GM21423 (cell line): Measurements from ENCODE around the gene NOVA2.

ENCODE experiments used
- ATAC-seq: cut with Tn5 transposase; IDR thresholded peaks from one replicate; pipeline ENCODE4 v1.9.1; 2021; ENCODE audit warnings: mild to moderate bottlenecking, moderate library complexity; ENCODE audit not compliant: unreplicated experiment

The NOVA2 gene

DNA sequence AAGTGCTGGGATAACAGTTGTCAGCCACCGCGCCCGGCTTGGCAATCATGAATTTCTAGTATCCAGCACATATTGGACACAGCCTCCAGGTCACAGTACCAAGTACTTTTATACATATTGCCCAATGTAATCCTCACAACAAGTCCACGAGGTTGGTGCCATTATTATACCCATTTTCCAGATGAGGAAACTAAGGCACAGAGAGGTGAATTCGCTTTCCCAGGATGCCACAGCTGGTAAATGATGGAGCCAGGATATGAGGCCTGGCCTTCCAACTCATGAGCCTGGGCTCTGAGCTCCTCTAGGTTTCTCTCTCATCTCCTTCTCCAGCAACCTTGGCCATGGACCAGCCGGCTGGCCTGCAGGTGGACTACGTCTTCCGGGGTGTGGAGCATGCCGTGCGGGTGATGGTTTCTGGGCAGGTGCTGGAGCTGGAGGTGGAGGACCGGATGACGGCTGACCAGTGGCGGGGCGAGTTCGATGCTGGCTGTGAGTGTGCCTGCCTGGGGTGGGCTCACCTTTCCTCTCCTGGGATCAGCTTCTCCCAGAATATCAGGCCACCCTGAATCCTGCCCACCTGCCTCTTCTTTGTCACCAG is 29.1 kb upstream of the NOVA2 start:
- no peak for ATAC-seq

DNA sequence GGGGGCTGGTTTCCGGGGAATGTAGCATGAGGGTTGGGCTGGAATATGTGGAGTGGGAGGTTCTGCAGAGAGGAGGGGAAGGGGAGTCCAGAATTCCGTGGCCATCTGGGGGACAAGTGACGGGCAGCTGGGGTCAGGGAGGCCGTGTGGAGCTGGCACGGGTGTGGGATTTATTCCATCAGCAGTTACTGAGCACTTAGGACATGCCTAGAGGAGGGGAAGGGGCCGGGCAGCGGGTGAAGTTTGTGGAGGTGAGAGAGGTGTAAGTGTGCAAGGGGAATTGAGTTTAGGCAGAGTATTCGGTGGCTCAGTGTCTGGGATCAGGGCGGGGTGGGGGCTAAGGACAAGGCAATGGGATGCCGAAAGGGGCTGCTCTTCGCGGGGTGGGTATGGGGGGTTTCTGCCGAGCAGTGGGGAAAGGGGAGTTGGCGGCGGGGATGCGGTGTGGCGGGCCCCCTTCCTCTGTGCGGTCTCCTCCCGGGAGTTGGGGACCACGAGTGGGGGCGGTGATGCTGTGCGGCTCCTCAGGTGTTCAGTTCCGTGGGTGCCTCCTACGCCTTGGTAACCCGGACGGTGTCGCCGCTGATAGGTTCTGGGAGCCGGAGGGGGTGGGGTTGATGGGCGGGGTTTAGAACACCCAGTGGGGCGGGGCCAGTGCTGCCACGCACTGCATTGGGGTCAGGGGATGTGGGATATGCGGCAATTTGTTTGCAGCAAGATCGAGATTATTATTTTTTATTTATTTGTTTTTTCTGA is 27.0 kb upstream of the NOVA2 start:
- ATAC-seq = no peak

DNA sequence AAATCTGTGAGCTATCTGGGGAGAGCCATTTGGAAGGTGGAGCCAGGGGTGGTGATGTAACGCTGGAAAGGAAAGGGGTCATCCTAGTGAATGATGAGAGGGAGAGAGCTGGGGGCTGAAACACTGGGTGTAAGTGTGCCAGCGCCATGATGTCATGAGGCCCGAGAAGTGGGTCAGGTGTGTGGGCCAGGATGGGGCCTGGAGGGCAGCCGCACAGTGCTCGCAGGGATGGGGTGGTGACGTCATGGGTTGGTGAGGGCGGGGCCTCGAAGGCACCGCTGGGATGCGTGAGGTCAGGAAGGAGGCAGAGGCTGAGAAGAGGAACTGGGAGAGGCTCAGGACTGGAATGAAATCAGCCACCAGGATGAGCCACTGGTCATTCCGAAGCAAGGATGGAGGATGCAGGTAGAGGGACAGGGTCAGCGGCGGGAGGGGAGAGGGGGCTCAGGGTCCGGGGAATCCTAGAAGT is 26.0 kb upstream of the NOVA2 start:
- ATAC-seq = no peak

GRCh38 chr19:45998834-45999233 is 25.2 kb upstream of the NOVA2 start:
- no peak for ATAC-seq

DNA sequence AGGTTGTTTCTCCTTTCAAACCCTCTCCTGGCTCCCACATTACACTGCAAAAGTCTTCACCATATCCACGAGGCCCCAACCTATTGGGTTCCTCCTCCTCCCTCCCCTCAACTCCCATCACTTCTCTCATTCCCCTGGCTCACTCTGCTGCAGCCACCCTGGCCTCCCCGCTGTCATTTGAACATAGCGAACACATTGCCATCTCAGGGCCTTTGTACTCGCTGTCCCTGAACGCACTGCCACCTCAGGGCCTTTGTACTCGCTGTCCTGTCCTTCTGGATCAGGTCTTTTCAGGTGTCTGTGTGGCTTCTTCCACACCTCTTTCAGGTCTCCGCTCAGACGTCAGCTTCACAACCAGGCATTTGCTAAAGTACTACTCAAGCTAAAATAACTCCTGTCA is 23.3 kb upstream of the NOVA2 start:
- no peak for ATAC-seq

- no peak for ATAC-seq
Measured at GRCh38 chr19:45995715-45996385, 22.2 kb upstream of the NOVA2 start.

- ATAC-seq = peak; percentile 93
Measured at GRCh38 chr19:45994998-45995714, 21.5 kb upstream of the NOVA2 start, which contains the start of gene CCDC61. TSS of gene CCDC61 (plus strand) at chr19:45995467. CDS start at chr19:46003019, 7,552 bp downstream.

GRCh38 chr19:45994456-45994997 is 20.9 kb upstream of the NOVA2 start:
- no peak for ATAC-seq

- ATAC-seq = no peak
Measured at GRCh38 chr19:45990113-45990728, 16.6 kb upstream of the NOVA2 start.

DNA sequence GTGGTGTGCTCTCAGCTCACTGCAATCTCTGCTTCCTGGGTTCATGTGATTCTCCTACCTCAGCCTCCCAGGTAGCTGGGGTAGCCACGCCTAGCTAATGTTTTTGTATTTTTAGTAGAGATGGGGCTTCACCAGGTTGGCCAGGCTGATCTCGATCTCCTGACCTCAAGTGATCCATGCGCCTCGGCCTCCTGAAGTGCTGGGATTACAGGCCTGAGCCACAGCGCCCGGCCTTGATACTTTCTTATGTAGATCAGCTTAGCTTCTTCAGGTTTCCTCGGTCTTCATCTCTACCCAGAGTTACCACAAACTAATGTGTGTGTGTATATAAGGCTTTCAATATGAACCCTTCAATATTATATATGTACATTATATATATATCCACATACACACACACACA is 11.7 kb upstream of the NOVA2 start:
- no peak for ATAC-seq

- ATAC-seq = no peak
Measured at GRCh38 chr19:45981350-45981749, 7.7 kb upstream of the NOVA2 start.

- no peak for ATAC-seq
Measured at GRCh38 chr19:45978156-45978555, 4.5 kb upstream of the NOVA2 start.

DNA sequence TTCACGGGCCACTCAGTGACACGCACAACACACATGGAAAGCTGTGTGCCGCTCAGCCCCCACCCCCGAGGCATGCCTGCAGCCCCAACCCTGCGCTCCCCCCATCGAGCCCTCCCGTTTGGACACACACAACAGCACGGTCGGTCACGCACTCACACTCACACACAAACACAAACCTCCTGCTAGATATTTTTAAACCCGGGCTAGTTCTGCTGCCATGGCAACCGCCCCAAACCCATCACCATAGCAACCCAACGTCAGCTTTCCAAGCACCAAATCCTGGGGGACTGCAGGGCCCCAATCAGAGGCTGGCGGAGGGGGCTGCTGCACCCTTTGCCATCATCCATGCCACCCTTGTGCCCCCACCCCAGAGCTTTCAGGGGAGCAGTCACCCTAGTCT is 2.5 kb upstream of the NOVA2 start:
- no peak for ATAC-seq

GRCh38 chr19:45975306-45976070 is 1.8 kb upstream of the NOVA2 start:
- ATAC-seq = no peak

DNA sequence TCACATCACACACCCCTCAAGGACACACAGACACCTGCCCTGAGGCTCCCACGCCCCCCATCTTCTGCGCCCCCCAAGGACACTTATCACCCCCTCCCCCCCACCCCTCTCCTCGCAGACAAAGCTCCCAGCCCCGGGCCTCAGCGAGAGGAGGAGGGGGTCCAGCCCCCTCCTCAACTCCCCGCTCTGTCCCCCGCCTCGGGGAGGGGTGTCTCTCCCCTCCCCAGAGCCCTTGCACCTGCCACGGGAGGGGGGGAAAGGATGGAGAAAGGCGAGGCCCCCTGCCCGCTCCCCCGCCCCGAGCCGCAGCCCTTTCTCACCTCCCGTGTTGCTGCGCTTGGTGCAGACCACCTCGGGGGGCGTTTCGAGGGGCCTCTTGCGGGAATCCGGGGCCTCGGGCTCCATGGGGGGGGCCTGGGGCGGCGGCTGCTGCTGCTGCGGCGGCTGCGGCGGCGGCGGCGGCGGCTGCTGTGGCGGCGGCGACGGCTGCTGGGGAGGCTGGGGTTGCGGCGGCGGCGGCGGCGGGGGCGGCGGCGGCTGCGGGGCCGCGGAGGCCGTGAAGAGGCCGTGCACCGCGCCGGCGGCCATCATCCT is 621 bp downstream of the NOVA2 start:
- no peak for ATAC-seq

GRCh38 chr19:45972081-45972946 is 1.4 kb downstream of the NOVA2 start:
- ATAC-seq = no peak

GRCh38 chr19:45971260-45971902 is 2.3 kb downstream of the NOVA2 start:
- ATAC-seq = no peak

GRCh38 chr19:45969676-45970075 is 4.0 kb downstream of the NOVA2 start:
- ATAC-seq = no peak
